NCI-H774 (cell line): ENCODE data around the gene ZNHIT3.
"Not testable (repeated sequence)": the region's sequence is repeated elsewhere in the genome, so short reads cannot be mapped to it uniquely, and the experiment has no call there.

ENCODE experiments used
- DNase-seq: peaks from one replicate; lab custom pipeline; 2025; lab: John Stamatoyannopoulos, UW

The ZNHIT3 gene

GRCh38 chr17:36486204-36487194, at the start of gene ZNHIT3:
ZNHIT3 (plus strand) TSS chr17:36486681; CDS start chr17:36486700, 19 bp downstream.
- peak; percentile 98 for DNase-seq

GRCh38 chr17:36441792-36442191, 44.7 kb upstream of the ZNHIT3 start:
- not testable (repeated sequence) for DNase-seq

- no peak for DNase-seq
These were observed 42.7 kb upstream of the ZNHIT3 start for GRCh38 chr17:36443777-36444176.

DNA sequence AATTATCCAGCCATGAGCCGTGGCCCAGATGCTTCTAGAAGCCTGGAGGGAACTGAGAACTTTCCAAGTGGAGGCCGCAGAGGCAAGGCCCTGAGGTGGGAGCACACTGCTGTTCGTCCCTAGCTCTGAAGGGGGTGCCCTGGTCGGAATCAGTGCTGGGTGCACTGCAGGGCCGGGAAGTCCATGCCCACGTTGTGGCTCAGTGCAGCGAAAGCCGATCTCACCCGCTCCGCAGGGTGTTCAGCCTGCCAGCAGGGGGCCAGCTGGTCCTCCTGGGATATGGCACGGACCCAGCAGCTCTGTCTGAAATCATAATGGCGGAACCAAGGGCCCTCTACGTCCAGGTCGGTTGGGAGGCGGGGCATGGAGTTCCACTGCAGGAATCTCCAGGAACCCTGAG, 36.5 kb upstream of the ZNHIT3 start:
- not testable (repeated sequence) for DNase-seq

GRCh38 chr17:36452888-36453287, 33.6 kb upstream of the ZNHIT3 start:
- DNase-seq = not testable (repeated sequence)

GRCh38 chr17:36457701-36458100, 28.8 kb upstream of the ZNHIT3 start:
- not testable (repeated sequence) for DNase-seq

DNA sequence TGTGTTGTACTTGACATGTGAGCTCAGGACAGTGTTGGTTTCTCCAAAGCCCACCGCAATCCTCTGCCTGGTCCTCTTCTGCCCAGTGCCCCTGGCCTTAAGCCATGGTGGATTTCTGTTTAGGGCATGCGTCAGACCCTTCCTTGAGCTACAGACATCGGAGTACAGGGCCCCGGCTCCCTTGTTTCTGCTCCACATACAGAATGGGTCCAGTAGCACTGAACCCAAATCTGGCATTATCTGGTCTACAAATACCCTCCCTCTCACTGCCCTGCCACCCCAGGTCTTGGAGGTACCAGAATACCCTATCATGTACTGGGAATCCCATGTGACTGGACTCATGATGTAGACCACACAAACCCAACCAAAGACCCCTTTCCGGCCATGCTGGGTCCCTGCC, 27.4 kb upstream of the ZNHIT3 start:
- no peak for DNase-seq

DNA sequence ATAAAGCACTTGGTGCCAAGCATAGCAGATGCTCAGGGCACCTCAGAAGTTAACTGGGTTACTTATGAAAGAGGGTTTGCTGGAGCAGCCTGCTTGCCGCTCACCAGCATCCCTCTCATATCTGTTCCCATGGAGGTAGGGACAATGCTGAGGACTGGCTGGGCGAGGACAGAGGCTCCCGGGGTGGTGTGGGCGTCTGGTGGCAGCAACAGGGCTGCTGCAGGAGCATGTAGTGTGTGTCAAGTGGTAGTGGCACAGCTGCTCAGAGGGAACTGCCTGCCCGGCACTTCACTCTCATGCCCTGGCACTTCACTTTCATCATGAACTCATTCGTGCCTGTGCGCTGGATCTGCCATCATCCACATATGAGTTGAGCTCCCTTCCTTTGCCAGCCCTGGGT, 26.9 kb upstream of the ZNHIT3 start:
- DNase-seq = no peak

GRCh38 chr17:36460265-36460937, 26.1 kb upstream of the ZNHIT3 start:
- no peak for DNase-seq

GRCh38 chr17:36461330-36462110, 25.0 kb upstream of the ZNHIT3 start:
- no peak for DNase-seq

DNA sequence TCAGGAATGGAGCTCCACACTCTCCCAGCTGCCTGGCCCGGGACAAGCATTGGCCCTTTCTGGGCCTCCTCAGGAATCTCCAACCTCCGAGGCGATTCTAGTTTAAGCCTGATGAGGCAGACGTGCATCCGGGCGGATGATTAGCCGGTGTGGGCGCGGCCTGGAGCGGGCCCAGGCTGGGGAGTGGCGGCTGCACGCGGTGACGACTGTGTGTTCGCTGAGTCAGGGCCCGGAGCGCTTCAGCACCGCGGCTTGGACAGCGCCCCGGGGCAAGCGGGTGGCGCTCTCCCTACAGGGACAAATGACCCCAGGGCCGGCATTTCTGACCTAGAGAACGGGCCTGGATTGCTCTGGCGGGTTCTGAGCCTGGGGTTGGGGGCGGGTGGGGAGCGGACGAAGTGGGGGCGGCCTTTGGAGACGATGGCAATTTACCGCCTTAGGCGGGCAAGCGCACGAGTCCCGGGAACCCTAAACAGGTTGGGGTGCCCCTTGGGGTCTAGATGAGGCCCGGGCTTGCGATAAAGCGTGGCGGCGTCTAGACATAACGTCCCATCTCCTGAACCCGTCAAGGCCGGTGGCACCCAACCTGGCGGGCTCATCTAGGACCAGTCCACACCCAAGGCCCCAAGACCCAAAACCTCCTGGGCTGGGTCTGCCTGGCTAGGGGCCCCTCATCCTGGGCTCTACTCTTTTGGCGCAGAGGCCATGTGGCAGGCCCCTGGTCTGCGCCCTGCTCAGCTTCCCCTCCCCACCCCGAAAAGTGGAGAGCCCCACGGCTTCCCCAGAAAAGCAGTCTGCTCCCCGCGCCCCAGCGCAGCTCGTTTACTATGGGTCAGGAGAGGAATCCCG, 22.3 kb upstream of the ZNHIT3 start:
- DNase-seq = no peak

GRCh38 chr17:36464765-36465088, 21.8 kb upstream of the ZNHIT3 start:
- DNase-seq = no peak

DNA sequence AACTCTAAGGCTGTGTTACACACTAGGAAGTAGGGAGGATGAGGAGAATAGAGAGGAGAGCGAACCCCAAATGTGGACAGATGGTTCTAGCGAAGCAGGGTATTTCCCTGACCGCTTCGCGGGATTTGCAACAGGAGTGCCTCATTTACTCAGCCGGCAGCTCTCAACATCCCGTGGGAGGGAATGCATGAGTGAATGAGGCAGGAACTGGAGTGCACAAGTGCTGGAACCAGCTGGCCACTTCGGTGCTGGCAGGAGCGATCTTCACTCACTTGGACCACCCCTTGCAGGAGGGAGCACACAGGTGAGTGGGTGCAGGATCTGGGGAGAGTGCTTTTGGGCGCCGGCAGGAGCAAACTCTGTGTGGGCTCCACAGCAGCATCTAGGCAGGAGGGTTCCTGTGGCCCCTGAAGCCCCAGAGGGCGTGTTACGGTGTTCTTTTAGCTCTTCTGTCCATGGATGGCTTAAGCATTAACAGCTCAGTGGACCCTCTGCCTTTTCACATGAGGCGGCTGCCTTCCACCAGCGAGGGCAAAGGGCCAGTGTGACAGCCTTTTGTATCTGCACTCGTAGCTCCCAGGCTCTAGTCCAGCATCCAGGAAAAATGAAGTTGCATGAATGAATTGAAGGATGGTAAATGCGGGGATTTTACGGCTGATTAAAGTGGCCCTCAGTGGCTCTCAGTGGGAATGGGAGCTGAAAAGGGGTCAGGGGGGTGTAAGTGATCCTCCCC, 17.4 kb upstream of the ZNHIT3 start:
- DNase-seq = no peak

DNA sequence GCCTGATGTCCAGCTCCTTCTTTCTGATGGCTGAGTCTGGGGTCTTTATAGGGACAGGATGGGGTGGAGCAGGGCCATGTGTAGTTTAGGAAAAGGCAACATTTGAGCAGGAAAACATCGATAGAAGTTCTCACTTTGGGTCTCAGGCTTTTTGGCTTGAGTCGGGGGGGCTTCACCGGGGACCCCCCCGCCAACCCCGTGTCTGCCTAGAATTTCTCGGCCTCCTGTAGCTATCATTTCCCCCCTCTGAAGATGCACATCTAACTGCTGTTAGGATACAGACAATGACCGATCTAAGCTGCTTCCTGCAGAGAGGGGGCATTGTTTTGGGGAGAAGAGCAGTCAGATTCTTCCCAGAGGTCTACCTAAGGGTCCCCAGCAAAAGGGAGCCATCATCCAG, 16.7 kb upstream of the ZNHIT3 start:
- no peak for DNase-seq

DNA sequence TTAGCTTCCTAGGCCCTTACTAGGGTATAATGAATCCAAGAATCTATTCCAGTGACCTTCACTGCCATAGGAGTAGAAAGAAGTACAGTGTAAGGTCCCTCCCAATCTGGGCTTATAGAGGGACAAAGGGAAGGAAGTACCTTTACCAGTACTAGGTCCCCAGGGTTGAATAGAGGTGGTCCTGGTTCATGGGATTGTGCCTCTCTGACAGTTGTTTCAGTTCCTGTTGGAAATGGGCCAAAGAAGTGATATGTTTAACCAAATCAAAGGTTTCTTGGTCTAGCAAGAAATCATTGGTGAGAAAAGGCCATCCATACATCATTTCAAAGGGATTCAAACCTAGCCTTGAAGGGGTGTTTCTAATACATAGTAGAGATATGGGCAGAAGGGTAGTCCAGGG, 16.0 kb upstream of the ZNHIT3 start:
- no peak for DNase-seq

- DNase-seq = no peak
These were observed 11.9 kb upstream of the ZNHIT3 start for GRCh38 chr17:36474571-36474970.

DNA sequence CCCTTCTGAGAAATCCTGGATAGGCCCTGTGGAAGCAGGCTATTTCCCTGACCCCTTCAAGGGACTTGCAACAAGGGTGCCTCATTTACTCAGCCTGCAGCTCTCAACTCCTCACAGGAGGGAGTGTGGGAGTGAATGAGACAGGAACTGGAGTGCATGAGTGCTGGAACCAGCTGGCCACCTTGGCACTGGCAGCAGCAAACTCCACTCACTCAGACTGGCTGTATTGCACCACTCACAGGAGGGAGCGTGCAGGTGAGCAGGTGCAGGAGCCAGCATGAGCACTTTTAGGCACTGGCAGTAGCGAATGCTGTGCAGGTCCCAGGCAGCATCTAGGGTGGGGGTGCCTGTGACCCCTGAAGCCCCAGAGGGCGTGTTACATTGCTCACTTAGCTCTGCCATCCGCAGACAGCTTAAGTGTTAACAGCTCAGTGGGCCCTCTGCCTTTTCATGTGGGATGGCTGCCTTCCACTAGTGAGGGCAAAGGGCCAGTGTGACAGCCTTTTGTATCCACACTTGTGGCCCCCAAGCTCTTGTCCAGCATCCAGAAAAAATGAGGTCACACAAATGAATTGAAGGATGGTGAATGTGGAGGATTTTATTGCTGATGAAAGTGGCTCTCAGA, 11.0 kb upstream of the ZNHIT3 start:
- peak; percentile 60 for DNase-seq

GRCh38 chr17:36481829-36482228, 4.7 kb upstream of the ZNHIT3 start:
- DNase-seq = no peak

GRCh38 chr17:36482611-36483504, 3.6 kb upstream of the ZNHIT3 start:
- peak; percentile 45 for DNase-seq
